HT-29 (cell line): ENCODE measurements around the gene MACROD1. TPM values are rescaled to one million over a fixed set of nuclear protein-coding genes. Genes with fewer than 3 reads are reported as not detected.
A peak's percentile ranks its signal among the peaks of the same experiment; 100 is the strongest.
"Not testable (repeated sequence)": the region's sequence is repeated elsewhere in the genome, so short reads cannot be mapped to it uniquely, and the experiment has no call there.

Experiments
- DNase-seq: peaks from one replicate; pipeline ENCODE4 v3.0.0-alpha.2; 2015; ENCODE audit warnings: low spot score
- total RNA-seq: library from RNA; depleted of rRNA; stranded (reverse); fragments of >200 nt; shearing (Covaris generic); gene quantifications from 2 replicates; pipeline ENCODE4 v1.2.3, GENCODE V29; 2014

Gene MACROD1
- total RNA-seq, 1 experiment from 2014 or later: 226 TPM

DNA sequence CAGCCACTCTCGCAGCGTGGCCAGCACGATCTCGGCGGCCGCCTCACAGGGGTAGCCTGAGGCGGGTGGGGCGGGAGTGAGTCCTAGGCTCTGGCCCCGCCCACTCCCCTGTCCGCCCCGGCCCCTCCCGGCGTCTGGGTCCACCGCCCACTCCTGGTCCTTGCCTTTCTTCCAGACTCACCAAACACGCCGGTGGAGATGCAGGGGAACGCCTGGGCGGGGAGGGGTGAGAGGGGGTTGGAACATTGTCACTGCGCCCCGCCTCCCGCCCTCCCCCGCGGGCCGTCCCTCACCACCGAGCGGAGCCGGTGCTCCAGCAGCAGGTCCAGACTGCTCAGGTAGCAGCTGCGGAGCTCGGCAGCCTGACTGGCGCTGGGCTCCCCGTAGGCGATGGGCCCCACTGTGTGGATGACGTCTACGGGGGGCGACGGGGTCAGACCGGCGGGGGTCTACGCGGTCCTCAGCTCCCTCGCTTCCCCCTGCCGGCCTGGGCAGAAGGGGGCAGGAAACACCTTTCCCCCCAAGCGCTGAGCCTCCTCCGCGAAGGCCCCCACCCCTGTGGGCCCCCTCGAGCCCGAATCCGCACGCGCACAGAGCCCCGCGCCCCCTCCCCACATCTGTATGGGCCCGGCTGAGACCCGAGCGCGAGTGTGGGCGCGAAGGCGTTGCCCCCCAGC, 166.4 kb downstream of the MACROD1 start:
- DNase-seq: no peak

DNA sequence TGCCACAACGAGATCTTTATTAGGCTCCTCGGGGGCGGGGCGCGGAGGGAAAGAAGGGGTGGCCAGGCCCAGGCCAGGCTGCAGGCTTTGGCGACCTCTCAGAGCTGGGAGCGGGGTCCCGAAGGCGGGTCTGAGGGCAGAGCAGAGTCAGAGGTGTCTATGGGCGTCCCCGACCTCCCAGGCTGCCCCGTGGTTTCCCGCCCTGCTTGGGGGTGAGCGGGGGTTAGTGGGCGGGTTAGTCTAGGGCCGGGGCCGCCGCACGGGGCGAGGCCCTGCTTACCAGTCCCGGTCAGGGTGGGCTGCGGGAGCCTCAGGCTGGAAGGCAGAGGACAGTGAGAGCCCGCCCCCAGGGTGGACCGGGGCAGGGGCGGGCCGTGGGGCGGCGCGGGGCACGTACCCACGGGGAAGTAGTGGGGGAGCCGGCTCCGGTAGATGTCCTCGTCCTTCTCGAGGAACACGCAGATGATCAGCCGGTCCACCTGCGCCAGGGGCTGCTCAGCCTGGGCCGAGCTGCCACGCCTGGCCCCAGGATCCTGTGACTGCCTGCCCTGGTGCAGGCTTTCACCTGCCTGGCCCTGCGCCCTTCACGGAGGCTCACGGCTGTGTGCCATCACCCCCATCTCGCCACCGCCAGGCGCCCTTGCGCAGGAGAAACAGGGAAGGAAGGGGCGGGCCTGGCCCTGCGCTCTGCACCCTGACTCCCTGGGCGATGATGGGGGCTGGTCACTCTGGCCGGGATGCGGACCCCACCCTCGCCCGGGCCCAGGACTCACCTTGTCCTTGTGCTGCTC, 167.2 kb downstream of the MACROD1 start:
- DNase-seq: no peak

DNA sequence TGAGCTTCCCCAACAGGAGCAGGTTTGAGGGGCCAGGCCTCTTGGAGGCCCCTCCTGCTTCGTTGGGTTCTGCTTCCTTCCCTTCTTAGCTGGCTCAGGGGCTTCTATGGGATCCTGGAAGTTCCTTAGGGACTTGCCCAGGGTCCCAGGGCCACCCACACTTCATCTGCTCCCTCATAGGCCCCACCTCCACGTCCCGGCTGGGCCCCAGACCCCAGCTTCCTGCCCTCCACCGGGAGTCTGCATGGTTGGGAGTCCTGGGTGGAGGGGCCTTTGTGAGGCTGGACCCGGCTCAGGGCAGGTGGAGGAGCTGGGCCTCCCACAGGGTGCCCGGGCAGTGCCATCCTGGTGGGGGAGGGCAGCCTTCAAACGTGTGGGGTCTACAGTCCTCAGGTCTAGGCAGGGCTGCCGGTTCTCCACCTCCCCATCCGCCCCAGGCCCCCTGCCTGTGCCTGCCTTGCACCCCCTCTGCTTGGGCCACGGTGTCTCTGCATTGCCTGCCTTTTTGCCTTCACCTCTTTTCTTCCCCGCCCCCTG, 168.0 kb downstream of the MACROD1 start:
- no peak for DNase-seq

DNA sequence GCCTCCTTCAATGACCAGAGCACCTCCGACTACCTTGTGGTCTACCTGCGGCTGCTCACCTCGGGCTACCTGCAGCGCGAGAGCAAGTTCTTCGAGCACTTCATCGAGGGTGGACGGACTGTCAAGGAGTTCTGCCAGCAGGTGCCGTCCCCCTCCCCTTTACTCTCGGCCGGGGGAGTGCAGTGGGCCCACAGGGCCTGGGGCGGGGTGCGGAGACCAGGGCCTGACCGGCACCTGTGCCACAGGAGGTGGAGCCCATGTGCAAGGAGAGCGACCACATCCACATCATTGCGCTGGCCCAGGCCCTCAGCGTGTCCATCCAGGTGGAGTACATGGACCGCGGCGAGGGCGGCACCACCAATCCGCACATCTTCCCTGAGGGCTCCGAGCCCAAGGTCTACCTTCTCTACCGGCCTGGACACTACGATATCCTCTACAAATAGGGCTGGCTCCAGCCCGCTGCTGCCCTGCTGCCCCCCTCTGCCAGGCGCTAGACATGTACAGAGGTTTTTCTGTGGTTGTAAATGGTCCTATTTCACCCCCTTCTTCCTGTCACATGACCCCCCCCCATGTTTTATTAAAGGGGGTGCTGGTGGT, 168.7 kb downstream of the MACROD1 start:
- no peak for DNase-seq

DNA sequence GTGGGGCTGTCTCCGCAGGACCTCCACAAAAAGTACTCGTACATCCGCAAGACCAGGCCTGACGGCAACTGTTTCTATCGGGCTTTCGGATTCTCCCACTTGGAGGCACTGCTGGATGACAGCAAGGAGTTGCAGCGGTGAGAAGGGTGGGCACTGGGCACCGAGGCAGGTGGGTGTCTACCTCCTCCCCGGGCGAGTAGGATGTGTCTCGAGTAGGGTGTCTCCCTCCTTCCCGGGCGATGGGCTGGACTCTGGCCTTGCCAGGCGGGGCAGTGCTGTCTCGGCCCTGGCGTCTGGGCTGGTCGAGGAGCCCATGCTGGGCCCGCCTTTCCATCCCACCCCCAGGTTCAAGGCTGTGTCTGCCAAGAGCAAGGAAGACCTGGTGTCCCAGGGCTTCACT, 169.4 kb downstream of the MACROD1 start:
- no peak for DNase-seq

DNA sequence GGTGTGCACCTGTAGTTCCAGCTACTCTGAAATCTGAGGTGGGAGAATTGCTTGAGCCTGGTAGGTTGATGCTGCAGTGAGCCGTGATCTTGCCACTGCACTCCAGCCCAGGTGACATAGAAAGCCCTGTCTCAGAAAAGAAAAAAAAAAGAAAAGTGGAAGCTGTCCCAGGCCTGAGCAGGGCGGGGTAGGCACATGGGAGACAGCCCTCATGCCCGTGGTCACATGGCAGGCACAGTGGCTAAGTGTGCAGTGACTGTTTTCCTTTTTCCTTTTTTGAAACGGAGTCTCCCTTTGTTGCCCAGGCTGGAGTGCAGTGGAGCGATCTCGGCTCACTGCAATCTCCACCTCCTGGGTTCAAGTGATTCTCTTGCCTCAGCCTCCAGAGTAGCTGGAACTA, 171.9 kb downstream of the MACROD1 start:
- DNase-seq: no peak

DNA sequence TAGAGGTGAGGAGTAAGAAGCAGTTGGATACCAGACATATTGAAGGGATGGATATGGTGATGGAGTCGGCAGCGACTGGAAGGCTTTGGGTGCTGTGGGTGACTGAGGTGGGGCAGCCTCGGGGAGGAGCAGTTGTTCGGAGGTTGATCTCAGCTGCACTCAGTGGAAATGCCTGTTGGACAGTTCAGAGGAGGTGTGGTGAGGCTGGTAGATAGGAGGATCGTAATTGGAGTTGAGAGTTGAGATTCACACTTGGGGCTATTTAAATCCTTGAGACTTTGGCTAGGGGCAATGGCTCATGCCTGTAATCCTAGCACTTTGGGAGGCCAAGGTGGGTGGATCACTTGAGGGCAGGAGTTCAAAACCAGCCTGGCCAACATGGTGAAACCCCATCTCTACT, 172.8 kb downstream of the MACROD1 start:
- no peak for DNase-seq

DNA sequence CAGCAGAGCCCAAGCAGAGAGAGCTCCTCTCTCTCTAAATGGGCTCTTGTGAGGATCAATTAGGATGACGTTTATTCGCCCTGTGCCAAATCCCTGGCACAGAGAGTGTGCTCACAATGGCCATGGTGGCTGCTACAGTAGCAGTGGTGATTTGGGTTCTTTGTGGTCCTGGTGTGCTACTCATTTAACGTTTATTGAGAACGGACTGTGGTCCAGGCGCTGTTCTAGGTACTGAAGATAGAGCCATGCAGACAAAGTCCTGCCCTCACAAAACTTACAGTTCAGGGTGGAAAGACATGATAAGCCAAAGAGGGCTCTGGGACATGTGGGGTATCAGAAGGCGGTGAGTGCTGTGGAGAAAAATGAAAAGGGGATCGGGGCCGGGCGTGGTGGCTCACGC, 174.4 kb downstream of the MACROD1 start:
- DNase-seq: no peak

DNA sequence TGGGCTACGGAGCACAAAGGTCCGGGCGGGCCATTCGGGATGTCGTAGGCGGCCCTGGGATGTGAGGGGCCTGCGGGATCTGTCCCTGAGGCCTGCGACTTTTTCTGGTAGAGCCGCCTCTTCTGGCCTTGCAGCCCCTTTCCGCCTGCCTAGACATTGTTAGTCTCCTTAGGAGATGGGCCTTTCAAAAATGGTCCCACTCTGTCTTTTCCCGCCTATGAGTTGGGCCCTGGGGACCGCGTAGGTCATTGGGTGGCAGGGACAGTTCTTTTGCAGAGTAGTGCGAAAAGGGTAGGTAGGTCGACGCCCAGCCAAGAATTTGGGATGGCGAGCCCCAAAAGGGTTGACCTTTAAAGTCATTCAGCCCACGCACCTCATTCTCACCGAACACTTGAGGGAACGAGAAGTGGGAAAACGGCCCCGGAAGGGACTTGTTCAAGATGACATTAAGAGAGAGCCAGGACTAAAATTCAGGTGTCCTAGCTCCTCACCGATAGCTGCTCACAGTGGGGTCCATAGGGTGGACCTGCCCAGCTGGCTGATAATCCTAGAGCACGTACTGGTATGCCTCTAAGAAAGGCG, 178.9 kb downstream of the MACROD1 start:
- DNase-seq: no peak

DNA sequence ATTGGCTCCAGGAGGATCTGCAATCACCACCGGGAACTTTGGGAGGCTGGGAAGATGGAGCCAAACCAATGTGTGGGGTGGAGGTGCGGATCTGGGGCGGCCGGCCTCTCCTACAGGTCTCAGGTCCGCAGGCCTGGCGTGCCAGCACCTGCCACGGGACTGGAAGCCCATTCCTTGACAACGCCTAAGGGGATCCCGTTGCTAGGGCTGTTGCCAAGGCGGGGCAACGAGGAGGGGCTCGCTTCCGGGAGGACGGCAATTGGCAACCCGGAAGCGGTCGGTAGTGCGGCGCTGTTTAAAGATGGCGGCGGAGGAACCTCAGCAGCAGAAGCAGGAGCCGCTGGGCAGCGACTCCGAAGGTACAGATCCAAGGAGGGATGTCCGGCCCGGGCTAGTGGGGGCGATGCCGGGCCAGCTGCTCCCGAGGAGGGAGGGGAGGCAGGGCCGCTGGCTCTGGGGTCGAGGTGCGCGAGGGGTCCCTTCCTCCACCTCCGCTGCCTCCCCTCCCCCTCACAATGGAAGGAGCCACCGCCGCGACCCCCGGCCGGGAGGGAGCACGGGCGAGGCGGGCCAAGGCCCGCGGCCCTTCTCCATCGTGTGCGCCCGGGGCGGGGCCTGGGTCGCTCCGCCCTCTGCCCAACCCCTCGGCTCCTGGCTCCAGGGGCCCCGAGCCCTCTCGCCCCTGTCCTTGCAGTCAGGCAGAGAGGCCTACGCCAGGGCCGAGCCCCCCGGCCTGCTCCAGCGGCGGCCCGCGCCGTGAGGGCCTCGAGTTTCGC, 179.6 kb downstream of the MACROD1 start, which contains the start of gene OTUB1:
Gene OTUB1 (plus strand): TSS at position 283 of the 776 bp plus-strand sequence. CDS start 19 bp downstream, at position 302.
- DNase-seq: peak; percentile 98

DNA sequence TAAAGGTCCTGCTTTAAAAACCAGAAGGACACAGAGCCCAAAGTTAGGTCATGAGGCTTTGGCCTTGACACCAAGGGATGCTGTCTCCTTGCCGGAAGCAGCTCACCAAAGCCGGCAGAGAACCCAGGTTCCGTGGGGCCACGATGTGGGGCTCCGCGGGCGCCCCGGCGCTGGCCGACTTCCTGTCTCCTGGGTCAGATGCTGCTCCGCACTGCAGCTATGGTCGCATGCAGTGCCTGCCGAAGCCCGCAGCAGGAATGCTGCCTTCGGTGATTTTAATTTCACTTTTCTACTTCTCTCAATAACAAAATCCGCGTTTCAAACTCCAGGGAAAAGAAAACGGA, 180.1 kb downstream of the MACROD1 start:
- no peak for DNase-seq

DNA sequence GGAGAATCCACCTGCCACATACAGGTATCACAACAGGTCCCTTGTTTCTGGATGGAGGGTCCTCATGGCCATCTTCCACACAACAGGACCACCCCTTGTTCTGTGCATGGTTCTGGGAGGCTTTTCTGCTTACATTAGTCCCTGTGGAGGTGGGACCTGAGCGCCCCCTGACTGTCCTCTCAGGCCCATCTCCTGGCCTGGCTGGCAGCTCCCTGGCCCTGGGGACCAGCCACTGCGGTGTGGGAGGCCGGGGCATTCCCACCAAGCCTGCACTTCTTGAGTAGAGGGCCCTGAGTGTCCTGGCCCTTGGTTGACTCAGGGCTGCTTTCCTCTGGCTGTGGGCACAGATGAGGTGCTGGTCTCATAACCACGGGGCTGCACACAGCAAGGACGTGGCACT, 186.5 kb downstream of the MACROD1 start:
- no peak for DNase-seq

DNA sequence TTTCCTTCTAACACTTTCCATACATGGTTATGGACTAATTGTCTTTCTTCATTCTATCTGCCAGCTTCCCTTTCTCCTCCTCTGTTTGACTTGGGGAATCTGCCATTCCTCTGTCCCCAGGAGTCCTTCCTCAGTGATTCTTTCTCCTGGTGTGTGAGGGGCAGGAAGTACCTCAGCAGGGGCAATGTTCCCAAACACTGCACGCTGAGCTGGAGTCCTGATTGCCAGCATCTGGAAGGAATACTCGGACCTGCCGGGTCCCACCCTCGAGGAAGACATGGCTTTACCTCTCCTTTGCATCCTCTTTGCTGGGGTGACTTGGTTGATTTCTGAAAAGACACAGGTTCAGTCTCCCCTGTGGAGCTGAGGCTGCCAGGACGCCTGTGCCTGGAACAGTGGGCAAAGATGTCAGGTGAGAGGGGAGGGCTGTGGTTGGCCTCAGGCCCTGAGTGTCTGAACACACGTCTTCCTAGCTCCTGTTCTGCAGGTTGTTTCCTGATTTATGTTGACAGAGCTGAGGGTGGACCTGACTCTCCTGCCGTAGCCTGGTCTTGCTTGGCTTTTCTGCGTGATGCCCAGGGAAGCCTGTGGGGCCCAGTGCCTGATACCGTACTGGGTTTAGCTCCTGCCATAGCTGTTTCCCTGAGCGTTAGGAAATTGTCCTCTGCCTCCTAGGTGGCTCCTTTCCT, 187.2 kb downstream of the MACROD1 start:
- DNase-seq: no peak

DNA sequence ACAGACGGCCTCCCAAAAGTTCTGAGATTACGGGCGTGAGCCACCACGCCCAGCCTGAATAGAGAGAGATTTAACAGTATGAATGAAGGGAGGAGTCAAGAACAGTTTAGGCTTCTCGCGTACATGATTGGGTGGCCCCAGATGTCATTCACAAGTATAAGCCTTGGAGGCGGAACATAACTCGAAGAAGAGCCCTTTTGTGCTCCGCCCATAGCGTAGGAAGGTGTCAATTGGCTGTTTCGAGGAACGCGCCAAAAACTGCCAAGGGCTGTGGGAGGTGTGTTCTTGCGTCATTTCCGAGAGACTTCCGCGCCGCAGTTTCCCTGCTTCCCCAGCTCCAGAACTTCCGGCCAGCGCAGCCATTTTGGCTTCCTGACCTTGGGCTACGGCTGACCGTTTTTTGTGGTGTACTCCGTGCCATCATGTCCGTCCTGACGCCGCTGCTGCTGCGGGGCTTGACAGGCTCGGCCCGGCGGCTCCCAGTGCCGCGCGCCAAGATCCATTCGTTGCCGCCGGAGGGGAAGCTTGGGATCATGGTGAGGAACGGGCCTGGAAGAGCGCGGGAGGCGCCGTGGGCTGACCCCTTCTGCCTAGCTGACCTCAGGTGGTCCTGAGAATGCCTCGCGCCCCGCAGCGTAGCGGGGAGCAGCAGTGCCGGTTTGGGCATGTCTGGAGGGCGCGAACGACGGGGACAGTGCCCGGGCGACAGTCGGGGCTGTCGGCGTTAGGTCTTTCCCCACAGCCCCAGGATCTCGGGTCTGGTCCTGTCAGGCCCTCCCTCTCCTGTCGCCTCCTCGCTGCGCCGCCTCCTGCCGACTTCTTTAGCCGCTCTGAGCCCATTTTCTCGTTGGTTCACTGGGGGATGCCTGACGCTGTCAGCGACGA, 191.4 kb downstream of the MACROD1 start, which contains the start of gene COX8A:
Gene COX8A (plus strand): TSS at position 362 of the 885 bp plus-strand sequence. CDS start 61 bp downstream, at position 423.
- peak; percentile 100 for DNase-seq

DNA sequence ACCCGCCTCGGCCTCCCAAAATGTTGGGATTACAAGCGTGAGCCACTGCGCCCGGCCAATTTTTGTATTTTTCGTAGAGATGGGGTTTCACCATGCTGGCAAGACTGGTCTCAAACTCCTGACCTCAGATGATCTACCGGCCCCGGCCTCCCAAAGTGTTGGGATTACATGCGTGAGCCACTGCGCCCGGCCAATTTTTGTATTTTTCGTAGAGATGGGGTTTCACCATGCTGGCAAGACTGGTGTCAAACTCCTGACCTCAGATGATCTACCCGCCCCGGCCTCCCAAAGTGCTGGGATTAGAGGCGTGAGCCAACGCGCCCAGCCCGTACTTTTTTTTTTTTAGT, 192.0 kb downstream of the MACROD1 start:
- DNase-seq: not testable (repeated sequence)

DNA sequence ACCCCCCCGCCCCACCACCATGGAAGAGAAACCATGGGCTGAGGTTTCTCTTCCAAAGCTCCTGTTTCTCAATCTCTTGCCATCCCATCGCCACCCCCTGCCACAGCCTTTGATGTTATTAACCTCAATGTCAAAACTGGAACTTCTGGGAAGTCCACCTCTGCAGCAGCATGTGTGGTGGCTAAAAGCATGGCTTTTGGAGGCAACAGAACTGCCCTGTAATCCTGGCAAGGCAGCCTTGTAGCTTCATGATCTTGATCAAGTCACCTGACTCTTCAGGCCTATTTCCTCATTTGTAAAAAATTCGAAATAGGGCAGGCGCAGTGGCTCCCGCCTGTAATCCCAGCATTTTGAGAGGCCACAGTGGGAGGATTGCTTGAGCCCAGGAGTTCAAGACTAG, 195.0 kb downstream of the MACROD1 start:
- no peak for DNase-seq

DNA sequence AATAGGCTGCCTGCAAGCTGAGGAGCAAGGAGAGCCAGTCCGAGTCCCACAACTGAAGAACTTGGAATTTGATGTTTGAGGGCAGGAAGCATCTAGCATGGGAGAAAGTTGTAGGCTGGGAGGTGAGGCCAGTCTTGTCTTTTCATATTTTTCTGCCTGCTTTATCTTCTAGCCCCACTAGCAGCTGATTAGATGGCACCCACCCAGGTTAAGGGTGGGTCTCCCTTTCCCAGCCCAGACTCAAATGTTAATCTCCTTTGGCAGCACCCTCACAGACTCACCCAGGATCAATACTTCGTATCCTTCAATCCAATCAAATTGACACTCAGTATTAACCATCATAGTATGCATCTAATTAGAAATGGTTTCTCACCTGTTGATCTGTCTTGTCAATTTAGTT, 196.5 kb downstream of the MACROD1 start:
- no peak for DNase-seq

DNA sequence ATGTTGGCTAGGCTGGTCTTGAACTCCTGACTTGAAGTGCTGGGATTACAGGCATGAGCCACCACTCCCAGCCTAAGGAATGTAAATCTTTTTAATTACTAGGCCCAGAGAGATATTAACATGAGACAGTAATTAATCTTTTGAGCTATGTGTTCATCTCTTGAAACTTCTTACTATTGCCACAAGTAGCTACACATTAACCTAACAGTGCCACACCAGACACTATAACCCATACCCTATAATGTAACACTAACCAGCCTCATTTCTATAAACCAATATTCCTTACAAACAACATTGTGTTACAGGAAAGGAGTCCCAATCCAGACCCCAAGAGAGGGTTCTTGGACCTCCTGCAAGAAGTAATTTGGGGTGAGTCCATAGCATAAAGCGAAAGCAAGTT, 199.5 kb downstream of the MACROD1 start:
- no peak for DNase-seq

DNA sequence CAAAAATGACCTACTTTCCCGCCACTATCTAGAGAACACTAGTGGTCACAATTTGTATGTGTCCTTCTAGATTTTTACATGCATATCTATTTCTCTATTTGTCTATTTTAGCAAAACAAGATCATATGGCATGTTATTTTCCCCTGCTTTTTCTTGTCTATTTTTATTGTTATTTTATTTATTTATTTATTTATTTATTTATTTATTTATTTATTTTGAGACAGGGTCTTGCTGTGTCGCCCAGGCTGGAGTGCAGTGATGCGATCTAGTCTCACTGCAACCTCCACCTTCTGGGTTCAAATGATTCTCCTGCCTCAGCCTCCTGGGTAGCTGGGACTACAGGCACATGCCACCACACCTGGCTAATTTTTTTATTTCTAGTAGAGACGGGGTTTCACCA, 202.0 kb downstream of the MACROD1 start:
- DNase-seq: not testable (repeated sequence)
